ENCODE data around the gene NPPB.

The NPPB gene

GRCh38 chr1:11891433-11892186 is 32.9 kb upstream of the NPPB start:
- Histone ChIP-seq H3K4me3 (ENCODE audit: low read length) (no peak overlapping the region), H3K27me3 (ENCODE audit: control insufficient read depth, insufficient read depth, low read length) (peaks cover 11% of the 10 kb centered on the region), H3K9me3 (ENCODE audit: control insufficient read depth, low read length) (no peaks in the 10 kb centered on the region), H3K4me1 (ENCODE audit: control insufficient read depth, insufficient read depth, low read length) (no peaks in the 10 kb centered on the region), H3K36me3 (ENCODE audit: control insufficient read depth, insufficient read depth, low read length) (no peaks in the 10 kb centered on the region), H3K9ac (ENCODE audit: low read length) (no peak overlapping the region)

- H3K9me3 ChIP-seq (ENCODE audit: control insufficient read depth, low read length): no peaks in the 10 kb centered on the region
- H3K27me3 ChIP-seq (ENCODE audit: control insufficient read depth, insufficient read depth, low read length): peaks cover 9% of the 10 kb centered on the region
- no peaks in the 10 kb centered on the region for H3K4me1 ChIP-seq (ENCODE audit: control insufficient read depth, insufficient read depth, low read length)
- H3K4me3 ChIP-seq (ENCODE audit: low read length): no peak overlapping the region
- no peak overlapping the region for H3K9ac ChIP-seq (ENCODE audit: low read length)
- no peaks in the 10 kb centered on the region for H3K36me3 ChIP-seq (ENCODE audit: control insufficient read depth, insufficient read depth, low read length)
Observed at GRCh38 chr1:11888877-11889208, 30.1 kb upstream of the NPPB start.

GRCh38 chr1:11888206-11888876 is 29.6 kb upstream of the NPPB start:
- no peak overlapping the region for H3K9ac ChIP-seq (ENCODE audit: low read length)
- H3K27me3 ChIP-seq (ENCODE audit: control insufficient read depth, insufficient read depth, low read length): peaks cover 8% of the 10 kb centered on the region
- no peak overlapping the region for H3K4me3 ChIP-seq (ENCODE audit: low read length)
- peaks cover under 1% of the 10 kb centered on the region for H3K4me1 ChIP-seq (ENCODE audit: control insufficient read depth, insufficient read depth, low read length)
- no peaks in the 10 kb centered on the region for H3K36me3 ChIP-seq (ENCODE audit: control insufficient read depth, insufficient read depth, low read length)
- no peaks in the 10 kb centered on the region for H3K9me3 ChIP-seq (ENCODE audit: control insufficient read depth, low read length)

GRCh38 chr1:11887666-11888007 is 28.9 kb upstream of the NPPB start:
- no peak overlapping the region for H3K4me3 ChIP-seq (ENCODE audit: low read length)
- H3K9me3 ChIP-seq (ENCODE audit: control insufficient read depth, low read length): no peaks in the 10 kb centered on the region
- no peaks in the 10 kb centered on the region for H3K36me3 ChIP-seq (ENCODE audit: control insufficient read depth, insufficient read depth, low read length)
- H3K27me3 ChIP-seq (ENCODE audit: control insufficient read depth, insufficient read depth, low read length): peaks cover 4% of the 10 kb centered on the region
- no peak overlapping the region for H3K9ac ChIP-seq (ENCODE audit: low read length)
- peaks cover 7% of the 10 kb centered on the region for H3K4me1 ChIP-seq (ENCODE audit: control insufficient read depth, insufficient read depth, low read length)

GRCh38 chr1:11886986-11887665 is 28.4 kb upstream of the NPPB start:
- H3K4me3 ChIP-seq (ENCODE audit: low read length): no peak overlapping the region
- H3K9ac ChIP-seq (ENCODE audit: low read length): no peak overlapping the region
- H3K27me3 ChIP-seq (ENCODE audit: control insufficient read depth, insufficient read depth, low read length): peaks cover 4% of the 10 kb centered on the region
- H3K9me3 ChIP-seq (ENCODE audit: control insufficient read depth, low read length): no peaks in the 10 kb centered on the region
- H3K4me1 ChIP-seq (ENCODE audit: control insufficient read depth, insufficient read depth, low read length): peaks cover 11% of the 10 kb centered on the region
- no peaks in the 10 kb centered on the region for H3K36me3 ChIP-seq (ENCODE audit: control insufficient read depth, insufficient read depth, low read length)

GRCh38 chr1:11885916-11886315 is 27.2 kb upstream of the NPPB start:
- H3K4me3 ChIP-seq (ENCODE audit: low read length): no peak overlapping the region
- no peak overlapping the region for H3K9ac ChIP-seq (ENCODE audit: low read length)
- no peaks in the 10 kb centered on the region for H3K36me3 ChIP-seq (ENCODE audit: control insufficient read depth, insufficient read depth, low read length)
- H3K9me3 ChIP-seq (ENCODE audit: control insufficient read depth, low read length): no peaks in the 10 kb centered on the region
- peaks cover 22% of the 10 kb centered on the region for H3K4me1 ChIP-seq (ENCODE audit: control insufficient read depth, insufficient read depth, low read length)
- peaks cover 4% of the 10 kb centered on the region for H3K27me3 ChIP-seq (ENCODE audit: control insufficient read depth, insufficient read depth, low read length)

GRCh38 chr1:11882814-11883538 is 24.2 kb upstream of the NPPB start:
- H3K9ac ChIP-seq (ENCODE audit: low read length): no peak overlapping the region
- H3K36me3 ChIP-seq (ENCODE audit: control insufficient read depth, insufficient read depth, low read length): no peaks in the 10 kb centered on the region
- no peaks in the 10 kb centered on the region for H3K9me3 ChIP-seq (ENCODE audit: control insufficient read depth, low read length)
- no peak overlapping the region for H3K4me3 ChIP-seq (ENCODE audit: low read length)
- H3K27me3 ChIP-seq (ENCODE audit: control insufficient read depth, insufficient read depth, low read length): peaks cover 9% of the 10 kb centered on the region
- peaks cover 30% of the 10 kb centered on the region for H3K4me1 ChIP-seq (ENCODE audit: control insufficient read depth, insufficient read depth, low read length)

- Histone ChIP-seq H3K9me3 (ENCODE audit: control insufficient read depth, low read length) (no peaks in the 10 kb centered on the region), H3K4me3 (ENCODE audit: low read length) (no peak overlapping the region), H3K9ac (ENCODE audit: low read length) (no peak overlapping the region), H3K36me3 (ENCODE audit: control insufficient read depth, insufficient read depth, low read length) (no peaks in the 10 kb centered on the region), H3K4me1 (ENCODE audit: control insufficient read depth, insufficient read depth, low read length) (peaks cover 30% of the 10 kb centered on the region), H3K27me3 (ENCODE audit: control insufficient read depth, insufficient read depth, low read length) (peaks cover 9% of the 10 kb centered on the region)
Observed at GRCh38 chr1:11881749-11882441, 23.1 kb upstream of the NPPB start.

- Histone ChIP-seq H3K9ac (ENCODE audit: low read length) (no peak overlapping the region), H3K4me1 (ENCODE audit: control insufficient read depth, insufficient read depth, low read length) (peaks cover 30% of the 10 kb centered on the region), H3K27me3 (ENCODE audit: control insufficient read depth, insufficient read depth, low read length) (peaks cover 8% of the 10 kb centered on the region), H3K4me3 (ENCODE audit: low read length) (no peak overlapping the region), H3K9me3 (ENCODE audit: control insufficient read depth, low read length) (no peaks in the 10 kb centered on the region), H3K36me3 (ENCODE audit: control insufficient read depth, insufficient read depth, low read length) (no peaks in the 10 kb centered on the region)
Observed at GRCh38 chr1:11880911-11881748, 22.4 kb upstream of the NPPB start.

GRCh38 chr1:11880181-11880575 is 21.4 kb upstream of the NPPB start:
- Histone ChIP-seq H3K36me3 (ENCODE audit: control insufficient read depth, insufficient read depth, low read length) (no peaks in the 10 kb centered on the region), H3K4me3 (ENCODE audit: low read length) (no peak overlapping the region), H3K27me3 (ENCODE audit: control insufficient read depth, insufficient read depth, low read length) (peaks cover 5% of the 10 kb centered on the region), H3K4me1 (ENCODE audit: control insufficient read depth, insufficient read depth, low read length) (peaks cover 30% of the 10 kb centered on the region), H3K9ac (ENCODE audit: low read length) (no peak overlapping the region), H3K9me3 (ENCODE audit: control insufficient read depth, low read length) (no peaks in the 10 kb centered on the region)
